ENCODE results near the gene PLEKHM1.
"Not testable (repeated sequence)": the region's sequence is repeated elsewhere in the genome, so short reads cannot be mapped to it uniquely, and the experiment has no call there.

PLEKHM1 gene

GRCh38 chr17:45460422-45460821, 30.1 kb downstream of the PLEKHM1 start:
- DNase-seq = not testable (repeated sequence)

DNA sequence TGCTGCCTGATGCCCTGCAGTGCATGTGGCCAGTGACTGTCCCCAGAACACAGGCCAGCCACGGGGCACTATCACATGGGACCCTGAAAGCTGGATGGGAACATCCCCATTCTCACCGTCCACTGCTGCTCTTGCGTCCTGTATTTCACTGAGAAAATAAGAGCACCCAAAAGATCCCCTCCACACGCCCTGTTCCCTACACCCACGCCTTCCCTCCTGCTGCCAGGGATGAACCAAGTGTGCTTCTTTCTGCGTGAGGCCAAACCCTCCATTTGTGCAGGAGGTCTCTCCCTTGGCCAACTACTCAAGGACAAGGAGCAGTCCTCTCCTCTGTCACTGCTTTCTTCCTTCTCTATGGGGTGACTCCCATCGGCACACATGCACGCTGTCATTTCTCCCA, 36.2 kb downstream of the PLEKHM1 start:
- not testable (repeated sequence) for DNase-seq

GRCh38 chr17:45453731-45454130, 36.8 kb downstream of the PLEKHM1 start:
- not testable (repeated sequence) for DNase-seq

DNA sequence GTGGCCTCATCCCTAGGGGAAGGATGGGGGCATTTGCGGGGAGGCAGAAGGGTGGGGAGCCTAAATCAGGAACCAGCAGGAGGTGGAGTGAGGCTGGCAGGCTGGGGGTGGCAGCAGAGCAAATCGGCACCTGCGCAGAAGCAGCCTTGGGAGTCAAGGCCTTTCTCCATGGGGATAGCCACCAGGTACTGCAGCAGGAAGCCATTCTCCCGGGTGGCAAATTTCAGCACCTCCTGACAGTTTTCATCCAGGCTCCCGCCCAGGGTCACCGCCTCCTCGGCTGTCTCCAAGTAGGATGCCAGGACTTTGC, 37.3 kb downstream of the PLEKHM1 start:
- not testable (repeated sequence) for DNase-seq

- DNase-seq = not testable (repeated sequence)
These were observed 37.9 kb downstream of the PLEKHM1 start for GRCh38 chr17:45452329-45453224.

GRCh38 chr17:45451660-45452059, 38.9 kb downstream of the PLEKHM1 start:
- not testable (repeated sequence) for DNase-seq

GRCh38 chr17:45451131-45451530, 39.4 kb downstream of the PLEKHM1 start:
- DNase-seq = no peak

- DNase-seq = not testable (repeated sequence)
These were observed 40.7 kb downstream of the PLEKHM1 start for GRCh38 chr17:45449708-45450329.

- not testable (repeated sequence) for DNase-seq
These were observed 41.3 kb downstream of the PLEKHM1 start for GRCh38 chr17:45449260-45449659.

DNA sequence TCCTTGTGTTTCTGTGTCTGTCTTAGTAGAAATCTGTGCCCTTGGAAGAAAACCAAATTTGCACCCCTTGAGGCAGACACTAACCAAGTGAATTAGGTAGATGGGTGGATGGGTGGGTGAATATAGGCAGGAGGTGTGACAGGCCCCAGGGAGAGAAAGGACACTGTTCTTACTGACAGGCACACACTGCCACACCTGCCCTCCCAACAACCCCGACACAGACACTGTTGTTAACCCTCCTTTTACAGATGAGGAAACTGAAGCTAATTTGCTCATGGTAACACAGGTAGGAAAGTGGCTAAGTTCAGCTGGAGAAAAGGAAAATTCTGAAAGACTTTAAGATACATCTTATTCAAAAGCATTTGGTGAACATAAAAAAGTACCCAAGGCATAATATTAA, 42.0 kb downstream of the PLEKHM1 start:
- not testable (repeated sequence) for DNase-seq

- DNase-seq = not testable (repeated sequence)
These were observed 42.5 kb downstream of the PLEKHM1 start for GRCh38 chr17:45448066-45448465.

DNA sequence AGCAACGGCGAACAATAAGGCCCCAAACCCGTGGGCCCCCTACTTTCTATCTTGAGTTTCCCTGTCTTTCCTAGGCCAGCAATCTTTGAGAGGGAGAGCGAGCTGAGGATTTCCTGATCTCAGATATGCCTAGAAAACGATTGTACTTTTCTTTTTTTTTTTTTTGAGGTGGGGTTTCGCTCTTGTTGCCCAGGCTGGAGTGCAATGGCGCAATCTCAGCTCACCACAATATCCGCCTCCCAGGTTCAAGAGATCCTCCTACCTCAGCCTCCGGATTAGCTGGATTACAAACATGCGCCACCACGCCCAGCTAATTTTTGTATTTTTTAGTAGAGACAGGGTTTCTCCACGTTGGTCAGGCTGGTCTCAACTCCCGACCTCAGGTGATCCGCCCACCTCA, 42.9 kb downstream of the PLEKHM1 start:
- not testable (repeated sequence) for DNase-seq

DNA sequence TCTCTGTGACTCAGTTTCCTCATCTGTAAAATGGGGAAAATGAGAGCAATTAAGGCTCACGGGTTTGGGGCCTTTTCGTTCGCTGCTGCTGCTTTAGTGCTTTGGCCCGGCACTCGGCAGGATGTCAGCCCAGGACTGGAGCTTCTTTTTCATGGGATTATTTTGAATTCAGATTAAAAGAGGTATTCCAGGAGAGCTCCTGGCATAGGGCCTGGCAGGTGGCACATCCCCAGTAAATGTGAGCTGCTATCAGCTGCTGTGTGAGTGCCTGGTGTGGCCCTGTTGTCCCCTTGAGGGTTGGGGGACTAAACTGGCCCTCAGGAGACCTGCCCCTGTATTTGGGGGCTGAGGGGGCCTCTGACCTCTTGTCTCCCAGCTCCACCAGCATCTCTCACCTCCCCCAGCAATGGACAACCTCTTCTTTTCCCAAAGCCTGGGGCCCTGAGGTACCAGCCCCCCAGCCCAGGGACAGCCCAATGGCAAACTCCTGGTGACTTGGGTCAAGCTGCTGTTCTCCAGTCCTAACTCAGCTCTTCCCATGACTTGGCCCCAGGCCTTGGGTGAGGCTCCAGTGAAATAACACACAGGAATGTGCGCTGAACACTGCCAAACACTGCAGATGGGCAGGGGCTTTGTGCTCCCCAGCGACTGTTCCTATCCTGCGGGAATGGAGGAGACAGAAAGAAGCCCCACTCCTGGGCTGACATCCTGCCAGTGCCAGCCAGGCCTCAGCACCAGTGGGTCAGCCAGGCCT, 43.5 kb downstream of the PLEKHM1 start:
- not testable (repeated sequence) for DNase-seq

DNA sequence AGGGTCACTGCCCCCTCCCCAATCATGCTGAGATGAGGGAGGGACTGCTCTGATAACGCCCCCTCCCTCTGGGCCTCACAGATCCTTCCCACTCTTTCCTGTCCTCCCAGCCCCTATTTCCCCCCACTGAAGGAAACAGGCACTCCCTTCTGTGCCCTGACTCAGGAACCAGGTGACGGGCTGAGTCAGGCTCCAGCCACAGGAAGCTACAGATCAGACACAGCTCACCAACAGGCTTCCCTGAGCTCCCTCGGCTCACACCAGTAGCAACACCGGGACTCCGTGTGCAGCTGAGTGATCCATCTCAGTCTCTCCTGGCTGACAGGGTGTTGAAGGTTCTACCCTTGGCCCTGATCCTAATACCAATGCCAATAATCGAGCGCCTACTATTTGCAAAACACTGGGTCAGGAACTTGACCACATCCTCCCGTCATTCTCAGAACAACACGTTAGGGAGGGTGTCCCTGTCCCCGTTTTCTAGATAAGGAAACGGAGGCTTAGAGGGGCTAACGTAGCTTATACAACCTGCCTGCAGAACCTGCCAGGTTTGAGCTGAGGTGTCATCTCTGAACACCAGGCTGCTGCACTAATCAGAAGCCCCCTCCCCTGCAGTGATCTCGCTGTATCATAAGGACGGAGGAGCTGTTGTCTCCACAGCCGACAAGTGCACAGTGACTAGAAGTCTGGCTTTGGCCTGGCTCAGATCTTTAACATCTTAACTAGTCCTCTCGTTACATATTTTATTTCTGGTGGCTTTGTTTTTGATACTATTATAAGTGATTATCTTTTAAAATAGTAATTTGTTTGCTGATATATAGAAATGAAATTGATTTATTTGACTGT, 44.4 kb downstream of the PLEKHM1 start:
- DNase-seq = peak; percentile 50

DNA sequence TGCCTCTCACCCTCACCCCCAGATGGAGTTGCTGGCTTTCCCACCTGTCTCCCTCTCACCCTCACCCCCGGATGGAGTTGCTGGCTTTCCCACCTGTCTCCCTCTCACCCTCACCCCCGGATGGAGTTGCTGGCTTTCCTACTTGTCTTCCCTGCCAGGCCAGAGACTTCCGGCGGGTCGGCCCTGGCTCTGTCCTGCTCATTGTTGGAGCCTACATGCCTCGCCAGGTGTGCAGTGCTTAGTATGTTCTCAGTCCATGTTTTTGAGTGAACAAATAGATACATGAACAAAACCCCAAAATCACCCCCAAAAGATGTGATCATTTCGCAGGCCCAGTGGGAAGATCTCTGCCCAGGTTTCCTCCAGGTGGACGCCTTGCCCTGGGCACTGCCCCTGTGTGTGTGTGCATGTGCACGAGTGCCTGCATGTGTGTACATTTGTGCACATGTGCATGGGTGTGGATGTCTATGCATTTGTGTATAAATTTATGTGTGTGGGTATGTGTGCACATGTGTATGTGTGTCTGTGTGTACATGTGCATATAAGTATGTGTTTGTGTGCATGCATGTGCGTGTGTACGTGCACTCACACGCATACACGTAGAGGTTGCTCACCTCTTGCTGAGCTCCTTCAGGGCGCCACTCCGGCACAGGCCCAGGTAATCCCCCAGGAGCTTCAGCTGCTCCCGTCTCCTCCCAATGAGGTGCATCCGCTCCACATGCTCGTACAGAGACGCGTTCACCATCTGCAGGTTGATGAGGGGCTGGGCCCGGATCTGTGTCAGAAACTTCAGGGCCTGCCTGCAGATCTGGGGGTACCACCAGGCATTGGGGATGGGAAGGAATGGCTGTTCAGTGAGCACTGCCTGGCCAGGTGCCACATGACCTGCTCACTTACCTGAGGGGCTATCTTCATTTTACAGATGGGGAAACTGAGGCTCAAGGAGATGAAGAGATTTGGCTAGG, 45.4 kb downstream of the PLEKHM1 start:
- not testable (repeated sequence) for DNase-seq

GRCh38 chr17:45444301-45444700, 46.2 kb downstream of the PLEKHM1 start:
- not testable (repeated sequence) for DNase-seq

DNA sequence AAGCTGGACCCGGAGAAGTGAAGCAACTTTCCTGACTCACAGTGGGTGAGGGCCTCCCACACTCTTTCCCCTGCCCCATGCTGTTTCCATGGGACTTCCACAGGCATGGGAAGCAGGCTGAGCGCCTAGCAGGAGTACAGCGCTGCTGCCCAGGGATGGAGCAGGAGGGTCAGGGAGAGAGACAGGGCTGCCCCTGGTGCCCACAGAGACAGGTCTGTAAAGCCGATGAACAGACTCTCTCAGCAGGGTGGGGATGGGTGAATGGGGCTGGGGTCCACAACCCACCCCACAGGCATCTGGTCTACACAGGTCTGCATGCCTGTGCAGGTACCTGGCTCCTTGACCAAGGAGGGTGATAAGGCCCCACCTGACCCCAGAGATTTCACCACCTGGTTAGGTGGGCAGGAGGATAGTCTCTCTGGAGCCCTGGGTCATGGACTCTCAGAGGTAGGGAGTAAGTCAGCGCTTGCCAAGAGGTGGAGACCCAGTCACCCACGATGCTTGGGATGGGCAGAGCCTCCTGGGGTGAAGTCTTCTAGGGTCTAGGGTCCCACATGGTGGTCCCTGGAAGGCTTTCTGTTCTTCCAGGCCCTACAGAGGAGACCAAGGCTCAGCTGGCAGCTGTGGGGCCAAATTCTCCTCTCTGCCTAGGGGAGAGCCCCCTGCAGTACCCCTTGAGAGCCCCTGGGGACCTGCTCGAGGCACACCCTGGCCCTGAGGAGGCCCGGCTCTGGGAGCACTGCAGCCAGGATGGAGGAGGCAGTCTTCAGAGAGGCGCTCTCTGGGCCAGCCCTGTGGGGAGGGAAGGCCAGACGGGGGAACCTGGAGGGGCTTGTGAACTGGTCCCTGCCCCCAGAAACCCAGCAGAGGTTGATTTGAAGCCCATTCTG, 46.9 kb downstream of the PLEKHM1 start:
- not testable (repeated sequence) for DNase-seq

GRCh38 chr17:45441526-45442310, 48.8 kb downstream of the PLEKHM1 start:
- DNase-seq = no peak

DNA sequence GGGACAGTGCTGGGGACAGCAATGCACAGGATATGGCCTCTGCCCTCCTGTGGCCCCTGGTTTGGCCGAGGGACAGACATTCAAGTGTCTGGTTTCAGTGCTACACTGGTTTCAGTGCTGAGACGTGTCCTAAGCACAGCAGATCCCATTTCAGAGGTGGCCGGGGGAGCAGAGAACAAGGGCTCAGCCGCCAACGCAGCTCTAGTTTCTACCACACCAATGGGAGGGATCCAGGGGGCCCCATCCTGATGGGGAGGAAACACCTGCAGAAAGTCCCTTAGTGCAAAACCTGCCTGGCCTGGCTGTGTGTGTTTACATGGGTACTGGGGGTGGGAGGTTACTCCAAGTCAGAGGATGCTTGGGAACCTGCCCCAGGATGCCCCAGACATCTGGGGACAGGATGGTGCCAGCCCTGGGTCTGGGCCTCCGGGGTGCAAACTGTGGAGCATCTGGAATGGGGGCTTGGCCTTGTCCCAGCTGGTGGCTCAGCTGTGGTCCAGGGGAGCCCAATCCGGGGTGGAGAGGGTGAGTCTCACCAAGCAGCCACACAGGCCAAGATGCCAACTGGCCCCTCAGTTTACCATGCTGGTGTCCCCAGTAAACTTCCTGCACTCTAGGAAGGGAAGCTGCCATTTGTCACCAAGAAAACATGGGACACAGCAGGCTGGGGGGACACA, 49.5 kb downstream of the PLEKHM1 start:
- DNase-seq = not testable (repeated sequence)
